Karpas-422 (cell line): ENCODE data around the gene NTN5. TPM values are rescaled to one million over a fixed set of nuclear protein-coding genes. Genes with fewer than 3 reads are reported as not detected.
"Not testable (repeated sequence)": the region's sequence is repeated elsewhere in the genome, so short reads cannot be mapped to it uniquely, and the experiment has no call there.

Experiments used
- DNase-seq: peaks from one replicate; pipeline ENCODE4 v3.0.0-alpha.2; 2015
- H2AFZ ChIP-seq: fragments of 200-600 bp; sonication (generic); 2 replicates; pipeline ENCODE4 v1.6.1; 2014; ENCODE audit warnings: antibody characterized with exemption, low read length, mixed read lengths
- H3K27ac ChIP-seq: fragments of 200-600 bp; sonication (generic); 2 replicates; pipeline ENCODE4 v1.5.1; 2014; ENCODE audit warnings: mild to moderate bottlenecking, low read length, moderate library complexity
- H3K27me3 ChIP-seq: fragments of 200-600 bp; sonication (generic); 2 replicates; pipeline ENCODE4 v1.6.1; 2014; ENCODE audit warnings: low read length, mixed read lengths
- H3K36me3 ChIP-seq: fragments of 200-600 bp; sonication (generic); 2 replicates; pipeline ENCODE4 v1.6.1; 2014; ENCODE audit warnings: low read length, mixed read lengths; ENCODE audit not compliant: insufficient read depth
- H3K4me1 ChIP-seq: fragments of 200-600 bp; sonication (generic); 2 replicates; pipeline ENCODE4 v1.6.1; 2014; ENCODE audit warnings: mild to moderate bottlenecking, low read length, mixed read lengths
- H3K4me2 ChIP-seq: fragments of 200-600 bp; sonication (generic); 2 replicates; pipeline ENCODE4 v1.6.1; 2014; ENCODE audit warnings: low read length, low read depth, mild to moderate bottlenecking; ENCODE audit not compliant: poor library complexity, severe bottlenecking
- H3K4me3 ChIP-seq: fragments of 200-600 bp; sonication (generic); 2 replicates; pipeline ENCODE4 v1.5.1; 2014; ENCODE audit warnings: mild to moderate bottlenecking, antibody characterized with exemption, low read length, mixed read lengths
- H3K79me2 ChIP-seq: fragments of 200-600 bp; sonication (generic); 2 replicates; pipeline ENCODE4 v1.6.1; 2014; ENCODE audit warnings: mild to moderate bottlenecking, low read length, mixed read lengths
- H3K9ac ChIP-seq: fragments of 200-600 bp; sonication (generic); 2 replicates; pipeline ENCODE4 v1.6.0; 2014; ENCODE audit warnings: low read length
- H3K9me2 ChIP-seq: fragments of 200-600 bp; sonication (generic), shearing (Covaris generic); replicated peaks from 2 replicates; pipeline ENCODE4 v1.6.0; 2014; ENCODE audit warnings: mild to moderate bottlenecking, low read length, moderate library complexity; ENCODE audit not compliant: insufficient read depth
- H3K9me3 ChIP-seq: fragments of 300-700, 200-600 bp; sonication (generic); 2 replicates; pipeline ENCODE4 v1.6.1; 2014; ENCODE audit warnings: low read length, mixed read lengths
- H4K20me1 ChIP-seq: fragments of 200-600 bp; sonication (generic); 2 replicates; pipeline ENCODE4 v1.6.1; 2014; ENCODE audit warnings: mild to moderate bottlenecking, antibody characterized with exemption, low read length, low read depth; ENCODE audit not compliant: insufficient read depth
- total RNA-seq: library from RNA; depleted of rRNA; stranded (reverse); fragments of >200 nt; shearing (Covaris generic); gene quantifications from 2 replicates; pipeline ENCODE4 v1.2.3, GENCODE V29; 2014; ENCODE audit warnings: low replicate concordance; rRNA removed

Gene NTN5
- 0.83 TPM in 1 of 2 replicates, not detected in the other for total RNA-seq

- no peak for DNase-seq
- Histone ChIP-seq H3K4me2 (no peak within 1 kb of the TSS), H4K20me1 (no peaks in the 10 kb centered on the region)
These were observed at the start of gene NTN5 for GRCh38 chr19:48672994-48673393. Gene NTN5, minus strand, starts transcription at chr19:48673017. Its CDS starts 2,031 bp downstream, at chr19:48670986.

GRCh38 chr19:48722196-48722708 is 49.4 kb upstream of the NTN5 start:
- Histone ChIP-seq H3K36me3 (no peaks in the 10 kb centered on the region), H3K4me1 (peaks cover 11% of the 10 kb centered on the region), H2AFZ (no peak overlapping the region), H3K9me3 (peaks cover 10% of the 10 kb centered on the region), H3K9me2 (no peaks in the 10 kb centered on the region), H3K79me2 (no peaks in the 10 kb centered on the region), H4K20me1 (no peaks in the 10 kb centered on the region), H3K27me3 (no peaks in the 10 kb centered on the region), H3K4me3 (no peak overlapping the region), H3K4me2 (no peak overlapping the region), H3K9ac (no peak overlapping the region), H3K27ac (no peak overlapping the region)
- no peak for DNase-seq

More at GRCh38 chr19:48672994-48673393, at the start of gene NTN5:
- Histone ChIP-seq H3K36me3 (no peaks in the 10 kb centered on the region), H3K9me2 (no peaks in the 10 kb centered on the region), H3K79me2 (no peaks in the 10 kb centered on the region), H3K4me1 (no peaks in the 10 kb centered on the region), H3K27ac (no peak within 1 kb of the TSS), H2AFZ (no peak within 1 kb of the TSS), H3K27me3 (no peaks in the 10 kb centered on the region), H3K4me3 (no peak within 1 kb of the TSS), H3K9me3 (no peaks in the 10 kb centered on the region; the same call in 1 of the 2 replicates), H3K9ac (no peak within 1 kb of the TSS)

- Histone ChIP-seq H3K9me3 (peaks cover under 1% of the 10 kb centered on the region), H2AFZ (peak overlapping the region; percentile 83; the same call in 1 of the 2 replicates)
These were observed 47.9 kb upstream of the NTN5 start for GRCh38 chr19:48720613-48721296.

GRCh38 chr19:48720251-48720612 is 47.4 kb upstream of the NTN5 start:
- no peak for DNase-seq
- H2AFZ ChIP-seq: peak overlapping the region; percentile 22; the same call in 1 of the 2 replicates
- no peaks in the 10 kb centered on the region for H3K9me2 ChIP-seq
- peaks cover 16% of the 10 kb centered on the region for H3K4me1 ChIP-seq
- H3K4me3 ChIP-seq: peak overlapping the region; percentile 66
- H3K9ac ChIP-seq: peak overlapping the region; percentile 71
- peak overlapping the region; percentile 78 for H3K4me2 ChIP-seq
- H3K9me3 ChIP-seq: no peaks in the 10 kb centered on the region
- no peaks in the 10 kb centered on the region for H3K36me3 ChIP-seq
- H3K27me3 ChIP-seq: no peaks in the 10 kb centered on the region
- H4K20me1 ChIP-seq: no peaks in the 10 kb centered on the region
- peak overlapping the region; percentile 62; the same call in 1 of the 2 replicates for H3K27ac ChIP-seq
- no peaks in the 10 kb centered on the region for H3K79me2 ChIP-seq

More at GRCh38 chr19:48720613-48721296, 47.9 kb upstream of the NTN5 start:
- Histone ChIP-seq H3K79me2 (no peaks in the 10 kb centered on the region), H4K20me1 (no peaks in the 10 kb centered on the region), H3K9ac (peak overlapping the region; percentile 71), H3K4me3 (peak overlapping the region; percentile 66), H3K36me3 (no peaks in the 10 kb centered on the region), H3K4me1 (peaks cover 11% of the 10 kb centered on the region), H3K27ac (peak overlapping the region; percentile 62), H3K27me3 (no peaks in the 10 kb centered on the region), H3K9me2 (no peaks in the 10 kb centered on the region), H3K4me2 (peak overlapping the region; percentile 78)
- DNase-seq: peak; percentile 99

DNA sequence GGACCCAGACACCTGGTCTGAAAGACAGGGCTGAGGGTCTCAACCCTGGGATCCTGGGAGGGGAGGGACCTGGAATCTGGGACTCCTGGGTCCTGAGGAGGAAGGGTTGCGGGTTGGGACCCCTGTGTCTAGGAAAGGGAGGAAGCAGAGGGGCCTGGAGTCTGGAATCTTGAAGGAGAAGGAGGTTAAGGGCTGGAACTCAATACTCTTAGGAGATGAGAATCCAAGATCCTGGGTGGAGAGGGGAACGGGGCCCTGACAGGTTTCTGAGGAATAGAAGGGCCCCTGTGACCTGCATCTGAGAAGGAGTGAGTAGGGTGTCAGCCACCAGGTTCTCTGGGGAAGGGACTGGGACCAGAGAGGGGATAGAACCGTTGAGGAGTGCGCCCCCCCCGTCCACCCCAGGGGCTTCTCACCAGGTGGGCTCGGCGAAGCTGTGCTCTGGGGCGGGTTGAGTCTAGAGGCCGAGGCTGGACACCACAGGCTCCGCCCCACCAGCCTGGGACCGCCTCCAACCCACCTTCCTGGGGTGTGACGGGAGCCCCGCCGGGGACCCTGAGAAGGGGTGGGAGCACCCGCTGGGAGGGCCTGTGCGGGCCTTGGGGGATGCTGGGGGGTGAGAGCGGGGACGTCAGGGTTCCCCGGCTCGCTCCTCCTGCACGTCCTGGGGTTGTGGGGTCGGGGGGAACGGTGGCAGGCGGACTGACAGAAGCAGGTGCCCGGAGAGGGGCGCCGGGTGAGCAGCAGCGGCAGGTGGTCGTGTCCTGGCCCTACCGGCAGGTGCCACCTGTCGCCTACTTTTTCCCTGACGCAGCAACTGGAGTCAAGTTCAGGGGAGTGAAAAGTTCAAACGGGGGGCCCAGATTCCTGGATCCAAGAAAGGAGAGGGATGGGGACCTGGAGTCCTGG is 46.7 kb upstream of the NTN5 start, which contains the start of gene MAMSTR:
Gene MAMSTR, minus strand, starts transcription at position 463 of the 909 bp plus-strand sequence. CDS start 694 bp downstream, outside the sequence.
- Histone ChIP-seq H4K20me1 (no peaks in the 10 kb centered on the region), H3K9ac (peak within 1 kb of the TSS; percentile 71), H2AFZ (peak within 1 kb of the TSS; percentile 22; the same call in 1 of the 2 replicates), H3K9me2 (no peaks in the 10 kb centered on the region), H3K4me1 (peaks cover 23% of the 10 kb centered on the region), H3K4me2 (peak within 1 kb of the TSS; percentile 78), H3K27ac (peak within 1 kb of the TSS; percentile 62; the same call in 1 of the 2 replicates), H3K27me3 (no peaks in the 10 kb centered on the region), H3K9me3 (no peaks in the 10 kb centered on the region), H3K4me3 (peak within 1 kb of the TSS; percentile 66), H3K79me2 (no peaks in the 10 kb centered on the region), H3K36me3 (no peaks in the 10 kb centered on the region)
- DNase-seq: no peak

DNA sequence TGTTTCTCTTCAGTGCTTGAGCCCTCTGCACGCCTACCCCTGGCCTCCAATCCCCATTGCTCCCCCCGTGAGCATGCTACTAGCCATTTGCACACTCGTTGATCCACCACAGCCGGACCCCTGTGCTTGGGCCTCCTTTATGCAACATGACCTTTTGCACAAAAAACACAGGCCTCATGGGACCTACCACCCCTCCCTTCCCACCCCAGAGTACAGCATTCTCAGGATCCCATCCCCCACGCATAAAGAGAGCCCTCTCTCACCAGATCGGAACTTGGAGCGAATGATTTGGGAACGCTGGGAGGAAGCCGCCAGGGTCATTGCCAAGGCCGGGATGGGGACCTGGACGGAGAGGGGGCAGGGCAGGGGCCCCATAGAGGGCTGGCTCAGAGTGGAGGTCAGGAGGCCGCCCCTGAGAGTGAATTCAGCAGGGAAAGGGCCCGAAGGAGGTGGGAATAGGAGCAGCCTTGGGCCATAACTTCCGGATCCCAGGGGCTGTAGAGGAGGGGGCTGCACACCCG is 46.0 kb upstream of the NTN5 start:
- H3K4me3 ChIP-seq: no peak overlapping the region
- no peak overlapping the region for H3K4me2 ChIP-seq
- H2AFZ ChIP-seq: no peak overlapping the region
- H3K27ac ChIP-seq: no peak overlapping the region
- no peaks in the 10 kb centered on the region for H4K20me1 ChIP-seq
- no peaks in the 10 kb centered on the region for H3K36me3 ChIP-seq
- no peaks in the 10 kb centered on the region for H3K9me2 ChIP-seq
- H3K4me1 ChIP-seq: peaks cover 24% of the 10 kb centered on the region
- no peak overlapping the region for H3K9ac ChIP-seq
- H3K79me2 ChIP-seq: no peaks in the 10 kb centered on the region
- H3K9me3 ChIP-seq: no peaks in the 10 kb centered on the region
- H3K27me3 ChIP-seq: no peaks in the 10 kb centered on the region
- no peak for DNase-seq

GRCh38 chr19:48718106-48718505 is 45.3 kb upstream of the NTN5 start:
- H3K4me2 ChIP-seq, H3K79me2 ChIP-seq, H3K36me3 ChIP-seq, H3K9me3 ChIP-seq, H3K9ac ChIP-seq, H4K20me1 ChIP-seq, DNase-seq, H3K4me3 ChIP-seq, H2AFZ ChIP-seq, H3K27me3 ChIP-seq, H3K9me2 ChIP-seq, H3K27ac ChIP-seq: not testable (repeated sequence)
- H3K4me1 ChIP-seq: peaks cover 27% of the 10 kb centered on the region
